ELR (cell line): Measurements from ENCODE around the gene BICC1.
A peak's percentile ranks its signal among the peaks of the same experiment; 100 is the strongest.

Source experiments
- DNase-seq: peaks from one replicate; pipeline ENCODE4 v3.0.0-alpha.2; 2015; ENCODE audit warnings: low read depth

BICC1 gene

DNA sequence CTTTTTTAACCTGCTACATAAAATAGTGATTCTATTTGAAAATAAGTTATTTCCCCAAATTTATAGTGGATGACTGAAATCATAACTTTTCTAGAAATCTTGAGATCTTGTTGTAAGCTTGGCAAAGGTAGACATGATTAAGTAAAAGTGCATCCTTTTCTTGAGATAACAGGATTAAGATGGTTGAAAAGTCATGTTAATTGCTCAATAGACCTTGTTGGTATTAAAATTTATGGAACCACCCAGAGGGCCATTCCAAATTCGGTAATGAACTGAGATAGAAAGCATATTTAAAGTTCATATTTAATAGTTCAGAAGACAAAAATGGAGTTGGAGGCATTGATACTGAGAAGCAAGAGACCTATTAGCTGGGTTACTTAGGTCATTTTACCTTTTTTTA is 139.1 kb downstream of the BICC1 start:
- no peak for DNase-seq

DNA sequence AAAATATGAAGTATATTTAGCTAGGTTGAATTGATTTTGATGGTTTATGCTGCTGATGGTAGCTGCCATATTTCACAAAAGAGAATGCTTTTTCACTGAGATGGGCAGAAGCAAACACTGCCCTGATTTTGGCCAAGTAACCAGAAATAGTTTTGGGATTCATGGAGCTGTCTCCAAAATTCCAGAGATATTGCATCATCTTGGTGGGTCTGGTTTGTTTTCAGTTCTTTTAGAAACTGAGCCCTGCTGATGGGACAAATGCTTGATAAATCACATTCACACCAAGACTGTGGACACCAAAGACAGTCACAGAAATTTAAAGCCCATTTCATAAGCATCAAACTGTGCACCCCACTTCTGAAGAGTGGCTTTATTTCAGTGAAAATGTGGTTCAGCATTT is 140.5 kb downstream of the BICC1 start:
- no peak for DNase-seq

DNA sequence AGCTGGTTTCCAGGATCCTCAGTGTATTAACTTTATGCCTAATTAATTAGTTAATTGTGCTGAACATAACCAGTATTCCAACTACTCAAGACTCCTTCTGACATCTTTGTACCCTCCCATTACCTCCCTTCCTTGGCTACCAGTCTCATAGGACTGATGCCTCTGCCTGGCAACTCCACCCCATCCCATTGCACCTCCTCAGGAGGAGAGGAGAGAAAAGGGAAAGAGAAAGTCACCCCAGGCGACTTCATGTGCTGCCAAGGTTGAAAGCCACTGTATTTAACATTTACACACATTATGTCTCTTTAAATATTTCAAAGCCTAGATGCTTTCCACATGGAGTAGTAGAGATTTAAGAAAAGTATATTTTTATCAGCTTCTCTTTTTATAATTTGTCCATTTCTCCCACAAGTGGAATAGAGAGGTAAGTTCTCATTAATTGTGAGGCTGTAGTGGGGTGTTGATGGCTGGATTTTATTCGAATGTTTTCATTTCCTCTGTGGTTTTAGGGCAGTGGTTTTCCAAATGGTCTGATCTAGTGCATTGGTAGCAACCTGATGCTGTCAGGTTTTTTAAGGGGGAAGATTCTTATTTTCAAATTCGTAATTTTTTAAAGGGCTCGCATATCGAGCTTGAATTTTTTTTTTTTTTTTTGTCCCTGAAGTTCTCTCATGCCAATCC is 148.0 kb downstream of the BICC1 start:
- peak; percentile 43 for DNase-seq

DNA sequence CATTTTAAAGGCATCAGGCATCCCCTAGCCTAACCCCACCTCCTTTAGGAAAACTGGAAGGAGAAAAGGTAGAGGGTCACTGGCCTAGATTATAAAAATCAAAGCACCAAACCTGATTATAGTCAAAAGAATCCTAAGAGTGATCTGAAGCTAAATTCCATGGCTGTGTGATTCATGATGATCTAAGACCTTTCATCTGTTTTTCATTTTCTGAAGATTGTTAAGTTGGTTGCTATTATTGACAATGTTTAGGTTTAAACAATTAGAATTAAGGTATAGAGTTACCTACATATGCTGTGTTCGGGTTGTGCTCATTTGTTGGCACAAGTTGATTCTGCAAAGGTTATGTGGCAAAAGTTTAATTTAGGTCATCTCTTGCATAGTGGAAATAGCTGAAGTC is 148.7 kb downstream of the BICC1 start:
- peak; percentile 81 for DNase-seq

DNA sequence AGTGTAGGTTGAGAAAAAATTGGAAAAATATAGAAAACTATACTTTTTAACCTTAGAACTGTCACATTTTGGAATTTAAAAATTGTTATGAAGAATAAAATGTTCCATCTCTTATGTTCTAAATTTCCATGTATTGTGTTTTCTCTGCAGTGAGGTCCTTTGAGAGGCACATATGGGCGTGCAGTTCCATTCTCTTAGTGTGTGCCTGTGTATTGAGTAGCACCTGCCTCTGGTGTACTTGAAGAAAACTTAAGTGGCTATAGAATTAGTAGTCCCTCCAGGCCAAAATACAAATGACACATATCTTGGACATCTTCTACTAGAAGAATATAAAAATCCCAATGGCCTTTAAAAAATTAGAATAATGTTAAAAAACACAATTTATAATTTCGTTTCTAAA is 149.2 kb downstream of the BICC1 start:
- no peak for DNase-seq

DNA sequence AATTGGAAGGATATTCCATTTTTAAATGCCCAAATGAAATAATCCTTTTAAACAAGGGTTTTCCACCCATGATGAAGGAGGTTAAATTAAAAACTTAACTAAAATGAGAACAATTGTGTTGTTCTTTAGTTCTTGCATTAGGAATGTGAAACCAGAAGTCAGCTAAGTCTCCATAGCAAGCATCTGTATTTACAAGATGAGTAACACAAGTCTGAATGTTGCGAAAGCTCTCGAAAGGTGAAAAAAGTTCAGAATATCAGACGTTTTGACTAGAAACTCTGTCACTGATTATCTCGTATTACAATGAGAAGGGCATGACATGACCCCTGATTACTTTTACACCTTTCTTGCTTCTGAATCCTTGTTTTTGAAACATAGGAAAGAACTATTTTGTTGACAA is 149.6 kb downstream of the BICC1 start:
- DNase-seq = peak; percentile 90

DNA sequence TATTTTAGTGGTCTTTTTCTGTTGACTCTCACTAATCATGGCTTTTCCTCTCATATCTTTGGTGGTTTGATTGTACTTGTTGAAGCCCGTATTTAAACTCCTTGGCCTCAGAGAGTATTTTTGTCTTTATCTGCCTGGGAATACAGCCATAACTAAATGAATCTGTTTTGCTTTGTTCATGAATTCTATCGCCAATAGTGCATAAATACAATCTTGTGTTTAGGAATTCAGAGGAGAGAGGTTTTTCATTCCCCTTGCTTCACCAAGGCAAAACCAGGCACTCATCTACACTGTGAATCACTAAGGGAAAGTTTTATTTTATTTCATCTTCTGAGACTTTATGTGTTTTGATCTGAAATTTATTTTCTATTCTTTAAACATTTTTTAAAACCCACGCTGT is 152.7 kb downstream of the BICC1 start:
- no peak for DNase-seq

DNA sequence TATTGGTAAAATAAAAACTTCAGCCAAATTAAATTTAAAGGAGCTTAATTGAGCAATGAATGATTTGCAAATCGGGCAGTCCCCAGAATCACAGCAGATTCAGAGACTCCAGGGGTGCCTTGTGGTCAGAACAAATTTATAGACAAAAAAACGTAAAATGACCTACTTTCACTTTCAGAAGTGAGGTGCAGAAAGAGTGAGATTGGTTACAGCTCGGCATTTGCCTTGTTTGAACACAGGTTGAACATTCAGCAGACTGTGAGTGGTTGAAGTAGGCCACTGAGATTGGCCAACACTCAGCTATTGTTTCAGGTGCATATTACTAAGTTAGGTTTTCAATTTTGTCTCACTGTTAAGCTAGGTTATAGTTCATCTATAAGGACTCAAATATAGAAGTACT is 153.4 kb downstream of the BICC1 start:
- no peak for DNase-seq

DNA sequence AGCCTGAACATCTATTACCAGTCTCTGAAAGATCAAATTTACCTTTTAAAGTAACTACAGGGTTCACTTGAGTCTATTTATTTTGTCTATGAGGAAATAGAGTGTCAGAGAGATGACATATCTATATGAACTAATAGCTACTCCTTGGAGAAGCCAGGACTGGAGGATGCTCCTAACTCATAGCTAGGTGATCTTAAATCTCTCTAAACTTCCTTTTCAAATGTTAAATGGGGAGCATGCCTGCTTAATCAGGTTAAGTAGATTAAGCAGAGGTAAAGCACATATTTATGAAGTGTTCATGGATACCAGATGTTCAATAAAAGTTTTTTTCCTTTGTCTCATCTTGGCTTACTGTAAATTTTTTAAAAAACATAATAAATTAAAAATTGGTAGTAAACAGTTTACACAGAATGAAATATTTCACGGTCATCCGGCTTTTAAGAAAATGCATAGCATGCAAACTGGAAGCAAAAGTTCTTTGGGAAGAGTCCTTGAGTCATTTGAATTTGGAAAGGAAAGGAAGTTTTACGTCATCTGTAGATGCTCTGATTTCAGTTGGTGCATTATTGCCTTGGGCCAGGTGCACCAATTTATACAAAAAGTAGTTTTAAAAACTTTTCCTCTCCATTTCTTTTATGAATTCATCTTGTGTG is 155.1 kb downstream of the BICC1 start:
- no peak for DNase-seq

DNA sequence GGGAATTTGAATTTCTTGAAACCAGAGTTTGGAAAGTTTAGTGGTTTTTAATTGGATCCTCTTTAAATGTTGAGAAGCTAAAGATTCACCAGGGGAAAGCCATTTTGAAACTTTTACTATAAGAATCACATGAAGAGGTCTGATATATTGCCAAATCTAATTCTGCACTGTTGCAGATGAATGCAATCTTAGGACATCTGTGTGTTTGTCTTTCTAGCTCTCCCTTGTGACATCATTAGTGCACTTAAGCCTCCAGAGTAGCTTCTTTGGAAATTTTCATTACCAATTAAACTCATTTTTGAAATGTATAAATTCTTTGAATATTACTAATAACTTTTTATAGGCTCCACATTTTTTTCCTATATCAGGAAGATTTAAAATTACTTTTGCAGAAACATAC is 160.2 kb downstream of the BICC1 start:
- no peak for DNase-seq

DNA sequence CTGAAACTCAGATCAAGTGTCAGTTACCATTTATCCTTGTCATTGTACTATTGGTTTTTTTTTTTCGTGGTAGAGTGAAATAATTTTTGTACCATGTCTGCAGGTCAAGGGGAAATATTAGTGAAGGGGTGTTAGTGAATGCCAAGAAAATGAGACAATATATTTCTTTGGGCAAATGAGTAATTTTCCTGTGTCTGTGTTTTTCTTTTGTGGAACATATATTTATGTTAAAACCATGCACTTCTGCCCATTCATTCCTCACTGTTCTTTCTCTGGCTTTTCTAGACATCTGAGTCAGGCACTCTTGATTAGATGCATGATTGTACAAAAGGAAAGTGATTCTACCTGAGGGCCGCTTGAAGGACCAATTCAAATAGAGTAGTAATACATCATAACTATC is 161.6 kb downstream of the BICC1 start:
- peak; percentile 15 for DNase-seq

DNA sequence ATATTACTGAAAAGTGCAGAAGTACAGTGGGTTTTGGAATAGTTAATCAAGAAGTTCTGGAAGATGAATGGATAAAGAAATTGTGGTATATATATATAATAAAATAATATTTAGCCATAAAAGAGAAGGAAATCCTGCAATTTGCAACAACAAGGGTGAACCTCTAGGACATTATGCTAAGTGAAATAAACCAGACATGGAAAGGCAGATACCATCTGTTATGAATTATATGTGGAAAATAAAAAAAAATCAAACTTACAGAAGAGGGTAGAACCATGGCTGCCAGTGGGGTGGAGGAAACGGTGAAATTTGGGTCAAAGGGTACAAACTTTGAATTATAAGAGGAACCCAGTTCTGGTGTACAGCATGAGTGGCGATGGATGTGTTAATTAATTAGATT is 162.6 kb downstream of the BICC1 start:
- no peak for DNase-seq

DNA sequence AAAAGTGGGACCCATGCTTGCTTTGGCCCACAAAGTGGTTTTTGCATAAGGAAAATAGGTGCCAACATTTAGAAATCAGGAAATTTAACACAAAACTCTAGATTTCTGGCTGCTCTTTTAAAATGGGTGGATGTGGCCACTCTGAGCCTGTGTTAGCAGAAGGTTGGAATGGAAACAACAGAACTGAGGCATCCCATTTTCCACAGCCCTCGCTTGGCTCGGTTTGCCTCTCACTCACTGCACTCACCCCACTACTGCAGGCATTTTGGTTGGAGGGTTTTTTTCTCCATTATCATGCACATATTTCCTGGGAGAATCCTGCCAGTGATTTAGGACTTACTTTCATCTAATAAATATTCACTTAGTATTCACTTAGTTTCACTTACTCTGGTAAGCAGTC is 178.9 kb downstream of the BICC1 start:
- DNase-seq = no peak

DNA sequence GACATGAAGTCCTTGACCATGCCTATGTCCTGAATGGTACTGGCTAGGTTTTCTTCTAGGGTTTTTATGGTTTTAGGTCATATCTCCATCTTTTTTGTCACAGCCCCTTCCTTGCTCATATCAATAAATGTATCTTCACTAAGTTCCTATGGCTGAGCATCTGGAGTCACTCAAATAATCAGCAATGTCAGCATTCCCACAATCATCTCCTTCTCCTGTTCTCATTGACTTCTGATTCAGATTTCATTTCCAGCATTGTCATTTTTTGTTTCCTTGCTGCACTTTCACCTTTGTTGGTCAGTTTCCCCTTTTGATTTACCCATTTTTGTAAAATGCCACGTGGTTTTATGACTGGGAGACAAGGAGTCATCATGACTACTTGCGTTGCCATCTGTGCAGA is 181.2 kb downstream of the BICC1 start:
- DNase-seq = no peak

DNA sequence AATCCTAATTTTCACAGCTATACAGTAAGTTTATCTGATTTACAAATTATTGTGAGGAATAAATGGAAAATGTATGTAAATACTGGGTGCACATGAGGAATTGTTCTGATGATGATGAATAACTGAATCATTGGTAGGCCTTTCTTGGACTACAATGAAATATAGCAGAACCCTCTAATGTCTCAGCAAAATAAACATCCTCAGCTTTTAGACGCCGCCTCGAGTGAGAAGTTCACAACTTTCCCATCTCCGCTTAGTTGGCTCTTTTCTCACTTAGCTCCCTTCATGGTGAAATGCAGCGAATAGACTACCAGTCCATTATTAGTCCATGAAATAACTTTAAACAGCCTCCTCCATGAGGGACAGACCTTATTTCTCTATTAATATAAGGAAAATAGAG is 182.3 kb downstream of the BICC1 start:
- no peak for DNase-seq

DNA sequence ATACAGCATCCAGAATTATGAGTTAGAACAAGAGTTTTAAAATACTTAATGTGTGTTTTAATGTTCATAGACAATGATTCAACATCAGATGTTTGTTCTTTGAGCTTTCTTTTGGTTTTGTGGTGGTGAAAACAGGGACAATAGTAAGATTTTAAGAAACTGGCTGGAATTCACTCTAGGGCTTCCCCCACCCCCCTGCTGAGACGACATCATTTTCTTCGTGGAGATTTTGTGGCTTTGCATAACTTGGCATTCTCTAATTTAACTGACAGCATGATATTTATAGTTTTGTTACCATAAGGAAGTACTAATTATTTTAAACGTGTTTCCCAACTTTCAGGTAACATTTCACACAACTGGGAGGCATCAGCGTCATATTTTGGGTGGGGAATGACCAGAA is 184.1 kb downstream of the BICC1 start:
- DNase-seq = no peak

DNA sequence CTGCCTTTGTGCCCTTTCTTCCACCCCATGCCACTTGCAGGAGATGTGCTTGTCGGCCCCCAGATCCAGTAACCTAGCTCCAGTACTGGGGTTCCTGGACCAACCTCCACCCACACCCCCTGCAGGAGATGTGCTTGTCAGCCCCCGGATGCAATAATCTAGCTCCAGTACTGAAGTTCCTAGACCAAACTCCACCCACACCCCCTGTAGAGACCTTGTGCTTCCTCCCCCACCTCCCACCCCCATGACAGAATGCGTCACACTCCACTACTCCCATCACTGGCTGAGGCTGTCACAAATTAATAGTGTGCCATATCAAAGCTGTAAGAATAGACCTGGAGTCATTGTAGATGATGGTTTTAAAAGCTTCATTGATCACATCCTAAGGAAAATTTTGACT is 185.0 kb downstream of the BICC1 start:
- no peak for DNase-seq

DNA sequence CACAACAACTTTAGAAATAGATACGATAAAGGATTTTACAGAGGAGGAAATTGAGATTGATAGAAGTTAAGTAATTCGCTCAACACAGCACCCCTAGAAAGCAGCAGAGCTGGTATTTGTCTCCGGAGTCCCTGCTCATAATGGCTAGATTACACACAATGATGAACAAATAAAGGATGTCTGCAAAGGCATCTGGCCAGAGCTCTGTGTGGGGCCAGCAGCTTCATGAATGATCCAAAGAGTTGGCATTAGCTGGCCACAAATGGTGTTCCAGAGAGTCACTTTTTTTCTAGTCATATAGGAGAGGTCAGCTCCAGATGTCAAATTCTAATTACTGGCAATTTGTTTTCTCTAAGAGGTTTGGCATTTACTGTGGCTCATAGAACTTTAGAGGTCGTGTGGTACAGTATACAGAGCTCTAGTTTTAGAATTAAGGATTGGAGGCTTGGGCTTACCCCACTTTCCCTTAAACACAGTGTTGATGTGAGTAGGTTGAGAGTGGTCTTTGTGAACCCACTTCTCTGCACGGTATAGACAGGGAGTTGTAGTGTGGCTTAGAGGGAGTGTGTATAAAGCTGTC is 186.2 kb downstream of the BICC1 start:
- DNase-seq = no peak

DNA sequence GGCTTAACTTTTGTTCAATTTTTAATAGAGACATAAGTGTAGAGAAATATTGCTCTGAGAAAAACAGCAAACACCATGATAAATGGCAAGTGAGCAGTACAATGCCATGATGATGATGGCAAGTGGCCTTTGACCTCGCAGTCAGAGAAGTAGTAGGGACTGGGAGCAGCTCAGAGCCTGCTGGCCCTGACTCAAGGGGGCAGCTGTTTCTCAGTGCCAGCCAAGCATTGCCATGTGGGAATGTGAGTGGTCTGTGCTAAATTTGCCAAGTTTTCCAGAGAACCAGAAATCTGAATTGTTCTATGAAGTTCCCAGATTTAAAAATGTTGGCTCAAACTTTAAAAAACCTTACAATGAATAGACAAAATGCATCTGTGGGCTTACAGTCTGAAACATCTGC is 187.9 kb downstream of the BICC1 start:
- peak; percentile 30 for DNase-seq

DNA sequence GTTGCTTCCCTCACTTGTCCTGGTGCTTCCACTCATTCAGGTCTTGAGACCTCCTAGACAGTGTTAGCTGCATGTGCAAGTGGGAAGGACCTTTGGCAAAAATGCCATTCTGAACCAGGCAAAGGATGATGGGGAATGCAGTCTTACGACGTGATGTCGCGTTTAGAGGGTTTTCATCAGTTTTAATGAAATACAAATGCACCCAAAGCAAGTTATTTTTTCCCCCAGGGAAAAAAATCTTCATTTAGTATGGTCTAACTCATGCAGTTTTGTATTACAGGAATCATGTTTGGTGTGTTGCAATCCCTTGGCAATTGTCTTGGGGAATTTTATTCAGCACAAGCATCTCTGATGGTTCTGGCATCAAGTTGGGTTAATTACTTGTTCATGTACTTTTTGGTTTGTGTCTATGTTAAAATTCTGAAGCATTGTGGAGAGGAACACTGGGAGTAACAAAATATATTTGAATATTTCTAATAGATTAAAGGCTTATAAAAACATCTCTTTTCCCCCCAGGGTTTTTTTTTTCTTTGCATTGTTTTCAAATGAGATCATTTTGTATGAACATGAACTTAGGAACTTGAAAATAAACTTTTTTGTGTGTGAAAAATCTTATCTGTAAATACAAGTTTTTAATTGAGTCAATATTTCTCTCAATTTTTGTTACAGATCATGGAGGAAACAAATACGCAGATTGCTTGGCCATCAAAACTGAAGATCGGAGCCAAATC is 188.9 kb downstream of the BICC1 start:
- peak; percentile 69 for DNase-seq

DNA sequence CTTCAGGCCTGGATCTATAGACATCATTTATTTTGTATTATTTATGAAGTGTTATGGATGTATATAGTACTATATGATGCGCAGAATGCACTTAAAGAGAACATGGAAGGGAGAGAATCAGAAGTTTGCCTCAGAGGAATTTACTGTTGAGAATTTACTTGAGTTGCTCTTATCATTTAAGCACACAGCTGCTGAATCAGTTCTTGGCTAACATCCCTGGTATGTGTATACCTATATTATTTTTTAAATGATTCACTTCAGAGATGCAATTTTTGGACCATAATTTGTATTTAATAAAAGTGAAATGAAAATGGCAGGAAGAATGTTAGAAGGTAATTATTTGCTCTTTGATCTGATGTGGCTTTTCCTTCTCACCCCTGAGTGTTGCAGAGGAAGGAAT is 191.6 kb downstream of the BICC1 start:
- DNase-seq = peak; percentile 49

DNA sequence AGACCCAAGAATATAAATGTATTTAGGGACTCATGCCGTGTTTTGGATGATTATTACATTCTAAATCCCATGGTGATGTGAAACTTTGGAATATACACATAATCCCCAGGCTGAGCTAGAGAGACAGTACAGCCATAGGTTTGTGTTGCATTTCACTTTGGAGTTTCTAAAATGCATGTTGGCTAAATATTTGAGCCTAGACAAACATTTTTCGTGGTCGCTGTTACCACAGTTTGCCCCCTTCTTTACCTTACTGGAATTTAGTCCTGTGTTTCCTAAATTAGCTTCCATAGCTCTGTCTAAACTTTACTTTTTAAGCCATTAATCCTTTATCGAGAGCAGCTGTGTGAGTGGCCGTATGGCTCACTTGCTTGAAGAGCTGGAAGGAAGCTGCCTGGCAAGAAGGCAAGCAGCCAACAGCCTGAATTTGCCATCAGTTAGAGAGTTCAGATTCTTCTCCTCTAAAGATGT is 192.0 kb downstream of the BICC1 start:
- DNase-seq = peak; percentile 8

DNA sequence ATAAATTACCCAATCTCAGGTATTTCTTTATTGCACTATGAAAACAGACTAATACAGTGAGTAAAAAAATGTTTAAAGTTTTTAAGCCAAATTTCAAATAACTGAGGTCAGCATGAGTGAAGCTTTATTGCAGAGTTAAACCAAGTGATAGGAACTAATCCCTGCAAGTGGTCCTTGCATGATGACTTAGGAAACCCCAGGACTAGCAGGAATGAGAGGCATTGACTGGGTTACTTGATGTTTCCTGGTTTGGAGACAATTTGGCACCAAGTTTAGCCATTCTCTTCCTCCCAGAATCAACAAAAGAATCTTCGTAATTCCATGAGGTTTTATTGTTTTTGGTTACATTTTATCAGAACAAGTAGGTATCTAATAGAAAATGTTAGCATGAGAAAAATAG is 194.2 kb downstream of the BICC1 start:
- DNase-seq = no peak
